Measurements from ENCODE around the gene SPINT1.
"Not testable (repeated sequence)": the region's sequence is repeated elsewhere in the genome, so short reads cannot be mapped to it uniquely, and the experiment has no call there.

SPINT1 gene

GRCh38 chr15:40859206-40859851, 15.5 kb downstream of the SPINT1 start:
- DNase-seq (ENCODE audit: low read depth) = peak; percentile 81

DNA sequence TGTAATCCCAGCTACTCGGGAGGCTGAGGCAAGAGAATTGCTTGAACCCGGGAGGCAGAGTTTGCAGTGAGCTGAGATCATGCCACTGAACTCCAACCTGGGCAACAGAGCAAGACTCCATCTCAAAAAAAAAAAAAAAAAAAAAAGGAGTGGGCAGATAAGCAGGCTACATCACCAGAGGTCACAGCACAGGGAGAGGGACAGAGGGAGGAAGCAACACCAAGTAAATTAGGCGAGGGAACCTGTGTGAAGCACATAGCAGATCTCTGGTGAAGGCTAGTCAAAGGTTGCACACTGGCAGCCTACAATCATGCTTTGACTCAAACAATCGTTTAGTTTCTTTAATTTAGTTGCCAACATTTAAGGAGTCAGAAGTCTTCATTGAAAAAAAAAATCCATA, 17.3 kb downstream of the SPINT1 start:
- DNase-seq (ENCODE audit: low read depth) = not testable (repeated sequence)

GRCh38 chr15:40863660-40864270, 19.9 kb downstream of the SPINT1 start:
- DNase-seq (ENCODE audit: low read depth) = no peak

DNA sequence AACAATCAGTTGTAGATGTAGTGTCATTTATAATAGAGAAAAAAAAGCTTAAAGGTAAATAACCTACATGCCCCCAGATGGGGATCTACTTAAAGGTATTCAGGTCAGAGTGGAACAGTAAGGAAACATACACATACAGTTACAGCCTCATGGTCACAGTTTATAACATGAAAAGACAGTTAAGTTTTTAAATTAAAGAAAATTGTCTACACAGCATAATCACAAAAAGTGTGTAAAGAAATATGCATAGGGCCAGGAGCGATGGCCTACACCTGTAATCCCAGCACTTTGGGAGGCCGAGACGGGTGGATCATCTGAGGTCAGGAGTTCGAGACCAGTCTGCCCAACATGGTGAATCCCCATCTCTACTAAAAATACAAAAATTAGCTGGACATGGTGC, 23.4 kb downstream of the SPINT1 start:
- no peak for DNase-seq (ENCODE audit: low read depth)

GRCh38 chr15:40869686-40870085, 25.8 kb downstream of the SPINT1 start:
- DNase-seq (ENCODE audit: low read depth) = no peak

GRCh38 chr15:40870716-40871115, 26.9 kb downstream of the SPINT1 start:
- DNase-seq (ENCODE audit: low read depth) = no peak

- no peak for DNase-seq (ENCODE audit: low read depth)
These were observed 28.1 kb downstream of the SPINT1 start for GRCh38 chr15:40871749-40872617.

GRCh38 chr15:40872791-40873693, 29.2 kb downstream of the SPINT1 start:
- no peak for DNase-seq (ENCODE audit: low read depth)

- DNase-seq (ENCODE audit: low read depth) = peak; percentile 43
These were observed 30.1 kb downstream of the SPINT1 start, which contains the start of gene RHOV for GRCh38 chr15:40873694-40874561. Gene RHOV, minus strand, starts transcription at chr15:40874234. Its CDS starts 95 bp downstream, at chr15:40874139.

GRCh38 chr15:40875991-40876730, 32.3 kb downstream of the SPINT1 start:
- no peak for DNase-seq (ENCODE audit: low read depth)

DNA sequence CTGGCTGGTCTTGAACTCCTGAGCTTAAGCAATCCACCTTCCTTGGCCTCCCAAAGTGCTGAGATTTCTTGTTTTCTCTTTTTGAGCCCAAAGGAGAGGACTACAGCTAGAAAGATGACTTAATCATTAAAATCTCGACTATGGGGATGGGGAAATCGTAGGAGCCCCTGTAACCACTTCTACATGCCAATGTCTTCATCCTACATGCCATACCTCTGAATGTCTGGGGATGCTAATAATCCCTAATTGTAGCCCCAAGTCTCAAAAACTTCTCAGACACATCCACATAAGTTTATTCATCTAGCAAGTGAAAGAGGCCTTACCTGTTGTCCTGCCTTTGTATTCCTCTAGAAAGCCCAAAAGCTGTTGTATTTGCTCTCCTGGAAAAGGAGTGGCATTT, 33.8 kb downstream of the SPINT1 start:
- no peak for DNase-seq (ENCODE audit: low read depth)

GRCh38 chr15:40878785-40879184, 34.9 kb downstream of the SPINT1 start:
- no peak for DNase-seq (ENCODE audit: low read depth)

DNA sequence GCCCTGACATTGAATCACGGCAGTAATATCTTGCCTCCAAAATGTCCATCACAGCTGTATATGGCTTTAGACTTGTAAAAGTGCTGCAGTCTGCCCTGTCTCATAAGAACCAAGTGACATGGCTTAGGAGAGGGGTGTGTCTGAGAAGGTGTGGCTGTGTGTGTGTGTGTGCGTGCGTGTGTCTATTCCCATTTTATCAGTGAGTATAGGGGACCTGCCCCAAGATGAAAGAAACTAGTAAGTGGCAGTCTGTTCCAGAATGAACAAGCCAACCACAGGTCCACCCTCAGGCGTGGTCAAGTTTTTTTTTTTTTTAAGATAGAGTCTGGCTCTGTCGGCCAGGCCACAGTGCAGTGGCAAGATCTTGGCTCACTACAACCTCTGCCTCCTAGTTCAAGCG, 35.8 kb downstream of the SPINT1 start:
- no peak for DNase-seq (ENCODE audit: low read depth)

DNA sequence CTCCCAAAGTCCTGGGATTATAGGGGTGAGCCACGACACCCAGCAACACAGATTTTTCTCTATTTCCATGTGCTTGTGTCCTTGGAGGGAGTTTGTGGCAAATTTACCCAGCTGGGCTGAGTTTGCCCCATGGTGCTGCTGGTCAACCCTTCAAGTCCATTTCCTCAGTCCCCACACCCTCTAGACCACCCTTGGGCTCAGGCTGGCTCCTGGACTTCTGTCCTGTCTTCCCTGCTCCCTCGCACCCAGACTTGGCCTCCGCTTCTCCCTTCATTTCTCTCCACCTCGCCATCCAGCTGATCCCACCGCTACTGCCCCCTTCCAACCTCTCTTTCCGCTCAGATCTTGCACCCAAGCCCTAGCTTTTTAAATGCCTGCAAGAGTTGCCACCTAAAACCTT, 37.5 kb downstream of the SPINT1 start:
- no peak for DNase-seq (ENCODE audit: low read depth)

DNA sequence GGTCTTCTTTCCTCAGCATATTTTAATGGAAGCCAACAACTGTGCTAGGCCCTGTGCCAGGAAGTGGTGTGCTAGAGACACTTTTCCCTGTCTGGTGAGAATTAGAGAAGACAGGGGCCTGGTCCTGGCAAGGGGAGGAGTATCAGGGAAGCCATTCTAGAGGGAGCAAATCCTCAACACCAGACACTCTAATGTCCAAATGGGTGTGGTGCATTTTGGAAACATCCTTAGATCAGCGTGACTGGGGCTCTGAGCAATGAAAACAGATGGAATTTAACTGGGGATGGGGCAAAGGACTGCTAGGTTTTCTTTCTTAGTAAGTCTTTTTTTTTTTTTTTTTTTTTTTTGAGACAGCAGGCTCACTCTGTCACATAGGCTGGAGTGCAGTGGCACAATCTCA, 42.7 kb downstream of the SPINT1 start:
- DNase-seq (ENCODE audit: low read depth) = no peak

DNA sequence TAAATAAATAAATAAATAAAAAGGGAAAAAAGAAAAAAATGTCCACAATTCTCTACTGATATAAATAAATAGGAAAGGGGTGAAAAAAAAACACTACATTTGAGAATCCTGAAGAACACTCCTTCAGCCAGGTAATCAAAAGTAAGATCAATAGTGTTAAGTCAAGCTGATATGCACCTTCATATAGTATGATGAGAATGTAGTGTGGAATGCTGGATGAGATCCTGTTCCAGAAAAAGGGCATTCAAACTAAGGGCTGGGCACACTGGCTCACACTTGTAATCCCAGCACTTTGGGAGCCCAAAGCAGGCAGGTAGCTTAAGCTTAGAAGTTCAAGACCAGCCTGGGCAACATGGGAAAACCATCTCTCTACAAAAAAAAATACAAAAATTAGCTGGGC, 45.3 kb downstream of the SPINT1 start:
- DNase-seq (ENCODE audit: low read depth) = no peak

- DNase-seq (ENCODE audit: low read depth) = no peak
These were observed 47.3 kb downstream of the SPINT1 start for GRCh38 chr15:40891138-40891537.

GRCh38 chr15:40891810-40892446, 48.1 kb downstream of the SPINT1 start:
- no peak for DNase-seq (ENCODE audit: low read depth)

DNA sequence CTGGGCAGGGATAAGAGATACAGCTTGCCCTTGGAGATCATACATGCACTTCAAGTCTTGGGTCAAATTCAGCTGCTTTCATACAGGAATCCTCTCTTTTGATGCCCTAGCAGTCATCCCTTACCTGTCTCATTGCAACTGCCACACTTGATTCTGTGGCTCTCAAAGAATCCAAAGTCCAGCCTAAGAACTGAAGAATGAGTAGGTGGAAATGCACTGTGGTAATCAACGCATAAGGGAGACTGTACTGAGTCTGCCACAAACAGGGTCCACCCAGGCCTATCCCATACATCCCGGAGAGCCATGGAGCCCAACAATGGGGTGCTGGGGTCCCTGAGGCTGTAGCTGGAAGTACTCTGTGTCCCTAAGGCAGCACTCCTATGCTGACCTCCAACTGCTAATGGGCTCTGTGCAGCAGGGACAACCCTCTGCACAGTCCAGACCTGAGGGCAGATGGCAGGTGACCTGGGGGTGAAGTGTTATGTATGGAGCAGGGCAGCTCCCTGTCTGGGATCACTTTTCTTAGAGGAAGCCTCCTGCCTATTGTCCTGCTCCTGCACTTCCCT, 48.7 kb downstream of the SPINT1 start:
- DNase-seq (ENCODE audit: low read depth) = no peak
